ENCODE results near the gene SNAI3.

DNA sequence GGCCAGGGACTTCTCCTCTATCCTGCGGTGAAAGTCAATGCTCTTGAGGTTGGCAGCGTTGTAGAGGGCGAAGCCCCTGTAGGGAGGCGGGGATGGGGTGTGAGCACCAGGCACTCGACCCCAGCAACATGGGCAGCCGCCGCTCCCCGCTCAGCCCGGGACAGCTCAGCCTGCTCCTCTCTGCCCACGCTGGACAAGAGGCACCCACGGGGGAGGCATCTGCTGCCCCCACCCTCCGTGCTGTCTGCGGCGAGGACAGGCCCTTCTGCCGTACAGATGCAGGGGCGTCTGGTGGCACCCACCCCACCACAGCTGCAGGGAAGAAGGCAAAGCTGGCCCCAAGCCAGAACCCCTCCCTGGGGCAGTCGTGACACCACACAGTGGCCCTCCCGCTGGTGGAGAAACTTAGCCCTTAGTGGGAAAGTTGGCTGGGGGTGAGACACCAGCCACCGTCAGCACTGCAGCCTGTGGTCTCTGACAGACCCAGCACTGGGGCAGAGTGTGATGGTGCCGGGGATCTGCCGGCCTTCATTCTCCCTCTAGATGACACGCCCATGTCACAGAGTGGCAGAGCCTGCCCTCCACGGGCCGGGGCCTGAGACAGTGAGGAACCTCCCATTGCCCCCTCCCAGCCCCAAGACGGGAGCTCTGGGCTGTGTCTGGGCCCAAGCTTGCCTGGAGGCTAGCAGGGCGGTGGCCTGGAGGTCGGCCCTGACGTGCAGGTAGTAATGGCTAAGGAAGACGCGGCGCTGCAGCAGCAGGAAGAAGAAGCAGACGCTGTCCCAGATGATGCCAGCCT is 39.5 kb upstream of the SNAI3 start:
- TF ChIP-seq, protein P1, sequence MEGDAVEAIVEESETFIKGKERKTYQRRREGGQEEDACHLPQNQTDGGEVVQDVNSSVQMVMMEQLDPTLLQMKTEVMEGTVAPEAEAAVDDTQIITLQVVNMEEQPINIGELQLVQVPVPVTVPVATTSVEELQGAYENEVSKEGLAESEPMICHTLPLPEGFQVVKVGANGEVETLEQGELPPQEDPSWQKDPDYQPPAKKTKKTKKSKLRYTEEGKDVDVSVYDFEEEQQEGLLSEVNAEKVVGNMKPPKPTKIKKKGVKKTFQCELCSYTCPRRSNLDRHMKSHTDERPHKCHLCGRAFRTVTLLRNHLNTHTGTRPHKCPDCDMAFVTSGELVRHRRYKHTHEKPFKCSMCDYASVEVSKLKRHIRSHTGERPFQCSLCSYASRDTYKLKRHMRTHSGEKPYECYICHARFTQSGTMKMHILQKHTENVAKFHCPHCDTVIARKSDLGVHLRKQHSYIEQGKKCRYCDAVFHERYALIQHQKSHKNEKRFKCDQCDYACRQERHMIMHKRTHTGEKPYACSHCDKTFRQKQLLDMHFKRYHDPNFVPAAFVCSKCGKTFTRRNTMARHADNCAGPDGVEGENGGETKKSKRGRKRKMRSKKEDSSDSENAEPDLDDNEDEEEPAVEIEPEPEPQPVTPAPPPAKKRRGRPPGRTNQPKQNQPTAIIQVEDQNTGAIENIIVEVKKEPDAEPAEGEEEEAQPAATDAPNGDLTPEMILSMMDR (IDR thresholded peaks at IDR 0.05), result no peak
- TF ChIP-seq POLR2A (IDR thresholded peaks at IDR 0.05), result no peak
